Activated T-cell treated with anti-CD3 and anti-CD28 coated beads, Interleukin-2, amount 50 U/mL, for 24 hours (primary cell): Measurements from ENCODE around the gene CPD.

Experiments used
- DNase-seq: peaks from one replicate; pipeline ENCODE4 v3.0.0-alpha.2; 2020
- H3K27ac Mint-ChIP-seq: 2 replicates; pipeline ENCODE4 v1.8.0; 2020; ENCODE audit warnings: mild to moderate bottlenecking, mixed read lengths
- H3K27me3 Mint-ChIP-seq: 2 replicates; pipeline ENCODE4 v1.8.0; 2020; ENCODE audit warnings: mixed read lengths
- H3K36me3 Mint-ChIP-seq: 2 replicates; pipeline ENCODE4 v1.8.0; 2020; ENCODE audit warnings: low read depth, mixed read lengths
- H3K4me1 Mint-ChIP-seq: 2 replicates; pipeline ENCODE4 v1.8.0; 2020; ENCODE audit warnings: low read depth, mixed read lengths
- H3K4me3 Mint-ChIP-seq: 2 replicates; pipeline ENCODE4 v1.8.0; 2020; ENCODE audit warnings: mild to moderate bottlenecking, moderate library complexity, mixed read lengths
- H3K9me3 Mint-ChIP-seq: 2 replicates; pipeline ENCODE4 v1.8.0; 2020; ENCODE audit warnings: mixed read lengths

Gene CPD

GRCh38 chr17:30368912-30369720, 9.6 kb upstream of the CPD start:
- H3K27me3 Mint-ChIP-seq, result no peaks in the 10 kb centered on the region
- H3K4me3 Mint-ChIP-seq, result no peak overlapping the region
- H3K9me3 Mint-ChIP-seq, result peaks cover 5% of the 10 kb centered on the region
- DNase-seq, result no peak
- H3K36me3 Mint-ChIP-seq, result peaks cover 5% of the 10 kb centered on the region
- peak overlapping the region; percentile 44 for H3K27ac Mint-ChIP-seq
- peaks cover 80% of the 10 kb centered on the region for H3K4me1 Mint-ChIP-seq

- H3K4me1 Mint-ChIP-seq, result peaks cover 76% of the 10 kb centered on the region
- H3K27me3 Mint-ChIP-seq, result no peaks in the 10 kb centered on the region
- peaks cover 3% of the 10 kb centered on the region for H3K36me3 Mint-ChIP-seq
- peak overlapping the region; percentile 51 for H3K27ac Mint-ChIP-seq
- H3K4me3 Mint-ChIP-seq, result no peak overlapping the region
- peaks cover 5% of the 10 kb centered on the region for H3K9me3 Mint-ChIP-seq
- DNase-seq, result no peak
Observed at GRCh38 chr17:30369995-30370394, 8.7 kb upstream of the CPD start.

GRCh38 chr17:30372755-30373154, 6.0 kb upstream of the CPD start:
- H3K27me3 Mint-ChIP-seq, result no peaks in the 10 kb centered on the region
- H3K4me3 Mint-ChIP-seq, result peak overlapping the region; percentile 11
- no peaks in the 10 kb centered on the region for H3K9me3 Mint-ChIP-seq
- no peaks in the 10 kb centered on the region for H3K36me3 Mint-ChIP-seq
- H3K27ac Mint-ChIP-seq, result peak overlapping the region; percentile 88
- H3K4me1 Mint-ChIP-seq, result peaks cover 79% of the 10 kb centered on the region
- DNase-seq, result peak; percentile 56

- no peaks in the 10 kb centered on the region for H3K27me3 Mint-ChIP-seq
- peaks cover 16% of the 10 kb centered on the region for H3K36me3 Mint-ChIP-seq
- H3K9me3 Mint-ChIP-seq, result no peaks in the 10 kb centered on the region
- H3K4me1 Mint-ChIP-seq, result peaks cover 70% of the 10 kb centered on the region
- no peak overlapping the region for H3K27ac Mint-ChIP-seq
- H3K4me3 Mint-ChIP-seq, result no peak overlapping the region
- DNase-seq, result no peak
Observed at GRCh38 chr17:30375661-30376060, 3.1 kb upstream of the CPD start.

- peaks cover 70% of the 10 kb centered on the region for H3K4me1 Mint-ChIP-seq
- peak overlapping the region; percentile 93 for H3K27ac Mint-ChIP-seq
- H3K36me3 Mint-ChIP-seq, result peaks cover 24% of the 10 kb centered on the region
Observed at GRCh38 chr17:30376621-30377452, 1.9 kb upstream of the CPD start.

GRCh38 chr17:30377574-30378240, 1.0 kb upstream of the CPD start:
- peaks cover 67% of the 10 kb centered on the region for H3K4me1 Mint-ChIP-seq
- no peaks in the 10 kb centered on the region for H3K27me3 Mint-ChIP-seq
- peak overlapping the region; percentile 89 for H3K4me3 Mint-ChIP-seq
- H3K36me3 Mint-ChIP-seq, result peaks cover 26% of the 10 kb centered on the region
- H3K9me3 Mint-ChIP-seq, result no peaks in the 10 kb centered on the region
- H3K27ac Mint-ChIP-seq, result peak overlapping the region; percentile 93
- no peak for DNase-seq

More at GRCh38 chr17:30376621-30377452, 1.9 kb upstream of the CPD start:
- H3K27me3 Mint-ChIP-seq, result no peaks in the 10 kb centered on the region
- H3K4me3 Mint-ChIP-seq, result peak overlapping the region; percentile 22
- no peaks in the 10 kb centered on the region for H3K9me3 Mint-ChIP-seq
- DNase-seq, result peak; percentile 69

- Mint-ChIP-seq H3K27me3 (no peaks in the 10 kb centered on the region), H3K27ac (peak overlapping the region; percentile 93), H3K4me3 (peak overlapping the region; percentile 89), H3K36me3 (peaks cover 29% of the 10 kb centered on the region), H3K4me1 (peaks cover 67% of the 10 kb centered on the region), H3K9me3 (no peaks in the 10 kb centered on the region)
- peak; percentile 77 for DNase-seq
Observed at GRCh38 chr17:30378241-30378824, 394 bp upstream of the CPD start.

GRCh38 chr17:30379303-30379902, 676 bp downstream of the CPD start:
- peak; percentile 61 for DNase-seq
- Mint-ChIP-seq H3K36me3 (peaks cover 34% of the 10 kb centered on the region), H3K27me3 (no peaks in the 10 kb centered on the region), H3K9me3 (no peaks in the 10 kb centered on the region), H3K4me1 (peaks cover 66% of the 10 kb centered on the region), H3K27ac (peak overlapping the region; percentile 89), H3K4me3 (peak overlapping the region; percentile 89)

GRCh38 chr17:30379903-30380381, 1.2 kb downstream of the CPD start:
- Mint-ChIP-seq H3K27me3 (no peaks in the 10 kb centered on the region), H3K4me1 (peaks cover 68% of the 10 kb centered on the region), H3K9me3 (no peaks in the 10 kb centered on the region), H3K4me3 (peak overlapping the region; percentile 89), H3K36me3 (peaks cover 38% of the 10 kb centered on the region), H3K27ac (peak overlapping the region; percentile 89)
- no peak for DNase-seq

- no peak for DNase-seq
- peaks cover 69% of the 10 kb centered on the region for H3K4me1 Mint-ChIP-seq
- peak overlapping the region; percentile 89 for H3K4me3 Mint-ChIP-seq
- peaks cover 46% of the 10 kb centered on the region for H3K36me3 Mint-ChIP-seq
- H3K27ac Mint-ChIP-seq, result peak overlapping the region; percentile 49
- no peaks in the 10 kb centered on the region for H3K27me3 Mint-ChIP-seq
- no peaks in the 10 kb centered on the region for H3K9me3 Mint-ChIP-seq
Observed at GRCh38 chr17:30380643-30381339, 2.1 kb downstream of the CPD start.

- Mint-ChIP-seq H3K36me3 (peaks cover 49% of the 10 kb centered on the region), H3K27me3 (no peaks in the 10 kb centered on the region), H3K27ac (peak overlapping the region; percentile 10), H3K9me3 (no peaks in the 10 kb centered on the region), H3K4me3 (peak overlapping the region; percentile 89), H3K4me1 (peaks cover 64% of the 10 kb centered on the region)
- no peak for DNase-seq
Observed at GRCh38 chr17:30381340-30381659, 2.6 kb downstream of the CPD start.

GRCh38 chr17:30382345-30382744, 3.6 kb downstream of the CPD start:
- DNase-seq, result no peak
- no peaks in the 10 kb centered on the region for H3K27me3 Mint-ChIP-seq
- H3K36me3 Mint-ChIP-seq, result peaks cover 60% of the 10 kb centered on the region
- H3K9me3 Mint-ChIP-seq, result no peaks in the 10 kb centered on the region
- peak overlapping the region; percentile 35 for H3K4me3 Mint-ChIP-seq
- H3K27ac Mint-ChIP-seq, result no peak overlapping the region
- H3K4me1 Mint-ChIP-seq, result peaks cover 54% of the 10 kb centered on the region

- H3K27ac Mint-ChIP-seq, result no peak overlapping the region
- H3K4me1 Mint-ChIP-seq, result peaks cover 23% of the 10 kb centered on the region
- peaks cover 79% of the 10 kb centered on the region for H3K36me3 Mint-ChIP-seq
- H3K27me3 Mint-ChIP-seq, result no peaks in the 10 kb centered on the region
- H3K9me3 Mint-ChIP-seq, result no peaks in the 10 kb centered on the region
- H3K4me3 Mint-ChIP-seq, result no peak overlapping the region
- DNase-seq, result no peak
Observed at GRCh38 chr17:30388321-30389179, 9.8 kb downstream of the CPD start.
